ENCODE data around the gene PPP2R2B. TPM values are rescaled to one million over a fixed set of nuclear protein-coding genes. Genes with fewer than 3 reads are reported as not detected.
"Not testable (repeated sequence)": the region's sequence is repeated elsewhere in the genome, so short reads cannot be mapped to it uniquely, and the experiment has no call there.

Gene PPP2R2B
- total RNA-seq, 1 donor from 2014 or later, result 10.0 TPM

GRCh38 chr5:146620031-146620668 is 258.4 kb downstream of the PPP2R2B start:
- Histone ChIP-seq H3K36me3 (no peaks in the 10 kb centered on the region), H3K27me3 (no peaks in the 10 kb centered on the region), H3K9me3 (peaks cover 0 to 13% of the 10 kb centered on the region in 2 donors), H3K27ac (no peak overlapping the region), H3K4me3 (no peak overlapping the region), H3K4me1 (no peaks in the 10 kb centered on the region)
- no peak for DNase-seq (ENCODE audit: low spot score in 2 of 2)
- intact Hi-C loops (cut with DNase I), result no loop called here
- TF ChIP-seq CTCF (IDR thresholded peaks at IDR 0.05), result no peak

GRCh38 chr5:146618434-146618833 is 260.1 kb downstream of the PPP2R2B start:
- intact Hi-C loops (cut with DNase I), result no loop called here
- no peaks in the 10 kb centered on the region for H3K4me1 ChIP-seq

GRCh38 chr5:146609731-146610130 is 268.8 kb downstream of the PPP2R2B start:
- H3K36me3 ChIP-seq; H3K4me3 ChIP-seq; H3K9me3 ChIP-seq; DNase-seq (ENCODE audit: low spot score in 2 of 2); H3K27me3 ChIP-seq; H3K27ac ChIP-seq; H3K4me1 ChIP-seq; intact Hi-C loops (cut with DNase I): not testable (repeated sequence)

More at GRCh38 chr5:146618434-146618833, 260.1 kb downstream of the PPP2R2B start:
- Histone ChIP-seq H3K27ac (no peak overlapping the region), H3K4me3 (no peak overlapping the region), H3K27me3 (no peaks in the 10 kb centered on the region), H3K36me3 (no peaks in the 10 kb centered on the region), H3K9me3 (peaks cover 0 to 13% of the 10 kb centered on the region in 2 donors)
- no peak for TF ChIP-seq CTCF (IDR thresholded peaks at IDR 0.05)
- DNase-seq (ENCODE audit: low spot score in 2 of 2), result no peak

- H3K4me3 ChIP-seq, result no peak overlapping the region
- intact Hi-C loops (cut with DNase I), result no loop called here
- no peaks in the 10 kb centered on the region for H3K27me3 ChIP-seq
- no peak for DNase-seq (ENCODE audit: low spot score in 2 of 2)
- TF ChIP-seq CTCF (IDR thresholded peaks at IDR 0.05), result no peak
- H3K9me3 ChIP-seq, result no peaks in the 10 kb centered on the region
- H3K36me3 ChIP-seq, result no peaks in the 10 kb centered on the region
- no peak overlapping the region for H3K27ac ChIP-seq
- no peaks in the 10 kb centered on the region for H3K4me1 ChIP-seq
Observed at GRCh38 chr5:146607659-146608332, 270.8 kb downstream of the PPP2R2B start.

- no peak overlapping the region for H3K4me3 ChIP-seq
- no peaks in the 10 kb centered on the region for H3K27me3 ChIP-seq
- DNase-seq (ENCODE audit: low spot score in 2 of 2), result no peak
- no peaks in the 10 kb centered on the region for H3K4me1 ChIP-seq
- TF ChIP-seq CTCF (IDR thresholded peaks at IDR 0.05), result no peak
- H3K9me3 ChIP-seq, result no peaks in the 10 kb centered on the region
- no peak overlapping the region for H3K27ac ChIP-seq
- H3K36me3 ChIP-seq, result no peaks in the 10 kb centered on the region
- intact Hi-C loops (cut with DNase I), result no loop called here
Observed at GRCh38 chr5:146606893-146607292, 271.7 kb downstream of the PPP2R2B start.

- H3K4me3 ChIP-seq, result no peak overlapping the region
- intact Hi-C loops (cut with DNase I), result no loop called here
- no peaks in the 10 kb centered on the region for H3K27me3 ChIP-seq
- no peak for TF ChIP-seq CTCF (IDR thresholded peaks at IDR 0.05)
- DNase-seq (ENCODE audit: low spot score in 2 of 2), result no peak
- no peaks in the 10 kb centered on the region for H3K9me3 ChIP-seq
- H3K27ac ChIP-seq, result no peak overlapping the region
- H3K36me3 ChIP-seq, result peaks cover 0 to 14% of the 10 kb centered on the region in 2 donors
- no peaks in the 10 kb centered on the region for H3K4me1 ChIP-seq
Observed at GRCh38 chr5:146600376-146600775, 278.2 kb downstream of the PPP2R2B start.

All from ascending aorta (tissue), 2 donors.